Activated CD8-positive, alpha-beta memory T cell treated with anti-CD3 and anti-CD28 coated beads, Interleukin-2, amount 50 U/mL, for 24 hours (primary cell): ENCODE data around the gene UGT1A10.
"Not testable (repeated sequence)": the region's sequence is repeated elsewhere in the genome, so short reads cannot be mapped to it uniquely, and the experiment has no call there.

Experiments
- DNase-seq: peaks from one replicate; pipeline ENCODE4 v3.0.0-alpha.2; 2020; ENCODE audit errors: extremely low read depth

UGT1A10 gene

DNA sequence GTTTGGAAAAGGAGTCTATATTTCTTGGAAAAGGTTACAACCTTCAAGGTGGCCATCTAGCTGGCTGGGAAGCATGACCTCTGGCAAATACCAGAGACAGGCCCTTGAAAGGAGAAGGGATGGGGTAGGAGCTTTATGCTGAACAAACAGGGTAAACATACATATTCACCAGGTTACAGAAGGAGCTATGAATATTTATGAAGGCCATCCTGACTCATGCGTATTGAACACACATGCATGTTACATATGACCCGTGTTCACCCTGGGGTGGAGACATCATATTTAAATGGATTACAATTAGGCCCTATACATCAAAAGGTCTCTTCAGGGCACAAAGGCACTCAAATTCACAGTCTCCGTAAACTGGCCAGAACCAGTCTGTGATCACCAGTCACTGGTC, 19.7 kb downstream of the UGT1A10 start:
- not testable (repeated sequence) for DNase-seq

GRCh38 chr2:233656443-233656842, 20.2 kb downstream of the UGT1A10 start:
- no peak for DNase-seq

DNA sequence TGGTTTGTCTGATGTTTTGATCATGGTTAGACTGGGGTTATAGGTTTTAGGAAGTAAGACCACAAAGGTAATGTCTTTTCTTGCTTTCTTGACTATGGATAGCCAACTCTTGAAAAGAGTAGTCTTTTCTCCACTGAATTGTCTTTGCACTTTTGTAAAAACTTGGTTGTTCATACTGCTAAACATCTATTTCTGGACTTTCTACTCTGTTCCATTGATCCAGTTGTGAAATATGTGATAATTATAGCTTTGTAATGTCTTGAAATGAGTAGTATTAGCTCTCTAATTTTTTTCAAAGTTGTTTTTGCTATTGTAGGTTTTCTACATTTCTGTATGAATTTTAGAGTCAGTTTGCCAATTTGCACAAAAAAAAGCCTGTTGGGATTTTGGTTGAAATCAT, 22.4 kb downstream of the UGT1A10 start:
- DNase-seq: no peak

DNA sequence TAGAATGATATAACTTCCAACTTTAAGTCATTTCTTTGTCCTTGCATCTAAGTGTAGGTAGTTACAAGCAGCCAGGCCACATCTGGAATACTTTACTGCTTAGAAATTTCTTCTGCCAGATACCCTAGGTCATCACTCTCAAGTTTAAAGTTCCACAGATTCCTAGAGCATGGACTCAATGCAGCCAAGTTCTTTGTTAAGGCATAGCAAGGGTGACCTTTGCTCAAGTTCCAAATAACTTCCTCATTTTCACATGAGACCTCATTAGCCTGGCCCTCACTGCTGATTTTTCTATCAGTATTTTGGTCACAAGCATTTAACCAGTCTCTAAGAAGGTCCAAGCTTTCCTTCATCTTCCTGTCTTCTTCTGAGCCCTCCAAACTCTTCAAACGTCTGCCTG, 27.7 kb downstream of the UGT1A10 start:
- no peak for DNase-seq

GRCh38 chr2:233668605-233669260, 32.5 kb downstream of the UGT1A10 start:
- DNase-seq: no peak

DNA sequence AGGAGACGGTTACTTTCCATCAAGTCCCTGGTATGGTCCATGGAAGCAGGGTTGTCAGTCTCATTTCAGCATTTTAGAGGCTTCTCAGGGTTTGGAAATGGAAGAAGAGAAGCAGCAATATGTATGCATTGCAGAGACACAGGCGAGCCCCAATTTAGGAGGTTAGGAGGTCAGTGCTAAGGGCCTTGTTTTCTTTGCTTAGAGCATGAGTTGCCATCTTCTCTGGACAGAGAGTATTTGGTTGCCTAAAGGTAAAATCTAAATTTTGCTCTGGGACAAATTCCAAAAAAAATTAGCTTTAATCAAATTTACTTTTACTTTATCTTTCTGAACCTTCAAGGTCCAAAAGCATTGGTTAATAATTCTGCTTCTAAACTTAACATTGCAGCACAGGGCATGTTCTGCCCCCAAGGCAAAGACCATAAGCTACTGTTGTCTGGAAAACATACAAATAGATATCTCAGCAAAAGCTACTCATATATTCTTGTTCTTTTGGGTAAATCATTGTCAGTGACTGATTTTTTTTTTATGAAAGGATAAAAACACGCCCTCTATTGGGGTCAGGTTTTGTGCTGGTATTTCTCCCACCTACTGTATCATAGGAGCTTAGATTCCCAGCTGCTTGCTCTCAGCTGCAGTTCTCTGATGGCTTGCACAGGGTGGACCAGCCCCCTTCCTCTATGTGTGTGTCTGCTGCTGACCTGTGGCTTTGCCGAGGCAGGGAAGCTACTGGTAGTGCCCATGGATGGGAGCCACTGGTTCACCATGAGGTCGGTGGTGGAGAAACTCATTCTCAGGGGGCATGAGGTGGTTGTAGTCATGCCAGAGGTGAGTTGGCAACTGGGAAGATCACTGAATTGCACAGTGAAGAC, 35.3 kb downstream of the UGT1A10 start, which contains the start of gene UGT1A9:
Gene UGT1A9, plus strand, starts transcription at position 609 of the 872 bp plus-strand sequence. Its CDS starts 37 bp downstream, at position 646.
- DNase-seq: no peak

DNA sequence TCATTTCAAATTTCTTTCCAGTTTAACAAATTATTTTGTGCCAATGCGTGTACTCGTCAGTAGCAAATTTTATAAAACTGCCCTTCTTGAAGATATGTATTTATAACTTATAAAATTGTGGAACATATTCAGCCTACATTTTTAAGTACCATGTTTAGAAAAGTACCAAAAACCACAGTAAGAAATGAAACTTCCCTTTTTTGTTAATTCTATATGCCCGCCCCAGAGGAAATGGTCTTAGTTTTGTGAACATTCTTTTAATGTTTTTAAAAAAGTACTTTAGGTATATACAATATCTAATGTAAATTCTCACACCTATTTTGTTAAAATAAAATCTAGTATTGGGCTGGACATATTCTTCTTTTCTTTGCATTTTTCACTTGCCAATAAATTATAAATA, 36.6 kb downstream of the UGT1A10 start:
- DNase-seq: no peak

- no peak for DNase-seq
Observed at GRCh38 chr2:233673896-233674295, 37.6 kb downstream of the UGT1A10 start.

GRCh38 chr2:233674314-233674713, 38.1 kb downstream of the UGT1A10 start:
- DNase-seq: no peak

GRCh38 chr2:233674995-233675394, 38.7 kb downstream of the UGT1A10 start:
- DNase-seq: no peak

- DNase-seq: no peak
Observed at GRCh38 chr2:233676046-233676445, 39.8 kb downstream of the UGT1A10 start.

- DNase-seq: no peak
Observed at GRCh38 chr2:233679196-233679595, 42.9 kb downstream of the UGT1A10 start.

DNA sequence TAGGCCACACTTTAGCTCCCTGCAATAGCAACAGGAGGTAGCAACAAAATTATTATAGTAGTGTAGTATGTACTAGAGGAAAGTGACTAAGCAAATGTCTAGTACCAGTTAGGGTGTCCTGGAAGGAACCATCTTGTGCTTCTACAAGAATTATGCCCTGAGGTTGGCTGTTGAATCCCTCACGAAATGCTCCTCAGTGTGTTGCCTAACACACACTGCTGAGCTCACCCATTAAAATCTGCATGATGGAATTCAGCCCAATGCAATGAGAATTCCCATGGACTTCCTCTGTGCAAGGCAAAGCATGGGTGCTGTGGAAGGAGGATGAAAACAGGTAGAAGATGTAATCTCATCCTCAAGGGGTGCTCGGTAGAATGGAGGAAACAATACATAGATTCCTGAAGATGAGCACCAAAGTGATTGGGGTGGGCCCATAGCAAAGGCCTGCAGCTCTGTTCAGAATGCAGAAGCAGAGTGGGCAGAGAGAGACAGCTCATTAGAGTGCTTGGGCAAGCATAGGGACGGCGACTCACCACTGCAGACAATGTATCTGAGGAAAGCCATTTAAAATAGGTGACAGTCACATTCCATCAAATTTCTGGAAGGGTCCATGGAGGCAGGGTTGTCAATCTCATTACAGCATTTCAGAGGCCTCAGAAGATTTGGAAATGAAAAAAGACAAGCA, 44.3 kb downstream of the UGT1A10 start:
- no peak for DNase-seq

DNA sequence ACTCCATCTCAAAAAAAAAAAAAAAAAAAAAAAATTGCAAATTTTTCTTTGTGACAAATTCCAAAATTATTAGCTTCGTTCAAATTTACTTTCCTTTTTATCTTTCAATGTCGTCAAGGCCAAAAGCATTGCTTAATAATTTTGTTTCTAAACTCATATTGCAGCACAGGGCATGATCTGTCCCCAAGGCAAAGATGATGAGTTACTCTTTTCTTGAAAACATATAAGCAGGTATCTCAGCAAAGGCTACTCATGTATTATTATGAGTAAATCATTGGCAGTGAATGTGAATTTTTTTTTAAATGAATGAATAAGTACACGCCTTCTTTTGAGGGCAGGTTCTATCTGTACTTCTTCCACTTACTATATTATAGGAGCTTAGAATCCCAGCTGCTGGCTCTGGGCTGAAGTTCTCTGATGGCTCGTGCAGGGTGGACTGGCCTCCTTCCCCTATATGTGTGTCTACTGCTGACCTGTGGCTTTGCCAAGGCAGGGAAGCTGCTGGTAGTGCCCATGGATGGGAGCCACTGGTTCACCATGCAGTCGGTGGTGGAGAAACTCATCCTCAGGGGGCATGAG, 45.4 kb downstream of the UGT1A10 start, which contains the start of gene UGT1A7:
Gene UGT1A7, plus strand, starts transcription at position 381 of the 579 bp plus-strand sequence. Its CDS starts 37 bp downstream, at position 418.
- no peak for DNase-seq

GRCh38 chr2:233684640-233685039, 48.4 kb downstream of the UGT1A10 start:
- no peak for DNase-seq

GRCh38 chr2:233686928-233687327, 50.7 kb downstream of the UGT1A10 start:
- no peak for DNase-seq

GRCh38 chr2:233688341-233688740, 52.1 kb downstream of the UGT1A10 start:
- no peak for DNase-seq

GRCh38 chr2:233689031-233689430, 52.8 kb downstream of the UGT1A10 start:
- DNase-seq: no peak

DNA sequence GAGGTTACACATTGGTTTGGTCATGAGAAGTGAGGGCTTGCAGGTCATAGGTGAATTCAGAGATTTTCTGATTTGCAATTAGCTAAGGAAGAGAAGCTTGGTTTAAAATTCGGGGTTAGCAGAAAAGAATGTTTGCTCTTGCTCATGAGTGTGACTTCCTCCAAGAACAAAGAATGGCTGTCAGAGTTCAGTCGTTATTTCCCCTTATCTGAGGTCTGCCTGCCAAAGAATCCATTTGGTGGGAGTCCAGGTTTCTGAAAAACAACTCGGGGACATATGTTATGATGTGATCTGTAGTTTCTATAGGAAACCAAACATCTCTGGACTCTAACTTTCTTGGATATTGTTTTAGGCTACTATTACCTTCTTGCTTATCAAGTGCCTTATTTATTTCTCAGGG, 53.3 kb downstream of the UGT1A10 start:
- no peak for DNase-seq

- DNase-seq: no peak
Observed at GRCh38 chr2:233690444-233690843, 54.2 kb downstream of the UGT1A10 start.

- no peak for DNase-seq
Observed at GRCh38 chr2:233691443-233692433, 55.5 kb downstream of the UGT1A10 start.
